NCI-H1930 (cell line): ENCODE data around the gene SMIM7.
A peak's percentile ranks its signal among the peaks of the same experiment; 100 is the strongest.
"Not testable (repeated sequence)": the region's sequence is repeated elsewhere in the genome, so short reads cannot be mapped to it uniquely, and the experiment has no call there.

Source experiments
- DNase-seq, 2 experiments: peaks; one replicate each; lab custom pipeline; 2025; lab: John Stamatoyannopoulos, UW

Gene SMIM7

DNA sequence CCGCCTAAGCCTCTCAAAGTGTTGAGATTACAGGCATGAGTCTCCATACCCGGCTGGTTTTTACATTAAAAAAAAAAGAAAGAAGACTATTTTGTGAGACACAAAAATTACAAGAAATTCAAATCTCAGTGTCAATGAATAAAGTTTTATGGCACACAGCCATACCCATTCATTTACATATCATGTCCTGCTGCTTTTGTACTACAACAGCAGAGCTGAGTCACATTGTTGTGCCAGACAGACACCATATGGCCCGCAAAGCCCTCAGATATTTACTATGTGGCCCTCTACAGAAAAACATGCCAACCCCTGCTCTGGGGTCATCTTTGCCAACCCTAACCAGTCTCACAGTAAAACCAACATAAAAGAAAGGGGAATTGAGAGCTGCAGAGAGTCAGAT is 5.3 kb downstream of the SMIM7 start:
- no peak for DNase-seq

DNA sequence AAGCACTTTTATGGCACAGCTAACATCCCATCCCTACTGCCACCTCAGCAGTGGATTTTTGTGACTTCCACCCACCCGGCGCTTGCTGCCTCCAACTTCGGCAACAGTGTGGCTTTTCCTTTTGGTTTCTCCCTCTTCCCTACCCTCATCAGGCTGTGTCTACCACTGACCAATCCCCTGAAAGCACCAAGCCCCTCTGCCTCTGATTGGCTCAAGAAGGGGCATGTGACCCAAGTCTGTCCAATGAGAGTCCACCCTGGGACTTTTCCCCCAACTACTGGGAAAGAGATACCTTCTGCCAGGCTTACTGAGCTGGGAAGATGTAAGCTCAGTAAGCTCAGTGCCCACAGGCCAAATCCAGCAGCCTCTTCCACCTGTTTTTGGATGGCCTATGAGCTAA is 5.8 kb downstream of the SMIM7 start:
- DNase-seq = no peak

DNA sequence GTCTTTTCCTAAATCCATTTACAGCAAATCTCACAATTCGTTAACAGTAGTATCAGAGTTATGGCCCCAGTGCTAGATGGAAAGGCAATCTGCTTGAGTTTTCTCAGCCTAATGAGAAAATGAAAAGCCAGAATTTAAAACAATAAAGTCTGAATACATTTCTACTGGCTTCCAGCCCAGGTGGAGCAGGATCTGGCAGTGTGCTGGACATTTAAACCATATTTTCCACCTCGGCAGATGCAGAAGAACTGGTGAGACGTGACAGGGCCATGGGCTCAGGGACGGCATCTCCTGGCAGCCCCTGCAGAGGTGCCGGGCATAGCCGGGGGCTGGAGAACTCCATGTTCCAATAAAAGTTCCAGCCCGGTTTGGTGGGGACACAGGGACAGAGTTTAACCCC is 7.1 kb downstream of the SMIM7 start:
- DNase-seq = no peak

DNA sequence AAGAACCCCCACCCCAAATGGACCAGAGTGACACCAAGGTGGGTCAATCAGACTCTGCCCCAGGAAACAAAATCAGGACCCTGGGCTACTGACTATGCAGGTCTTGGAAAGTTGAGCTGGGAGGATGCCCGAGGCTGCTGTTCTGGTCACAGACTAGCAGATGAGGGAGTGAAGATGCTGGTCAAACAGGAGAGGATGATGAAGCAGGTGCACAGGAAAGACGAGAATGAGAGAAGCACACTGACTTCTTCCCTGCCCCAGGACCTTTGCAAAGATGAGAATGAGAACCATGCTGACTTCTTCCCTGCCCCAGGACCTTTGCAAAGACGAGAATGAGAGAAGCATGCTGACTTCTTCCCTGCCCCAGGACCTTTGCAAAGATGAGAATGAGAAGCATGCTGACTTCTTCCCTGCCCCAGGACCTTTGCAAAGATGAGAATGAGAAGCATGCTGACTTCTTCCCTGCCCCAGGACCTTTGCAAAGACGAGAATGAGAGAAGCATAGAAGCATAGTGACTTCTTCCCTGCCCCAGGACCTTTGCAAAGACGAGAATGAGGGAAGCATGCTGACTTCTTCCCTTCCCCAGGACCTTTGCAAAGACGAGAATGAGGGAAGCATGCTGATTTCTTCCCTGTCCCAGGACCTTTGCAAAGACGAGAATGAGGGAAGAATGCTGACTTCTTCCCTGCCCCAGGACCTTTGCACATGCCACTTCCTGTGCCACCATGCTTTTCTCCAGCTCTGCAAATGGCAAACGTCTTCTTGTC is 8.3 kb downstream of the SMIM7 start:
- DNase-seq = not testable (repeated sequence)

DNA sequence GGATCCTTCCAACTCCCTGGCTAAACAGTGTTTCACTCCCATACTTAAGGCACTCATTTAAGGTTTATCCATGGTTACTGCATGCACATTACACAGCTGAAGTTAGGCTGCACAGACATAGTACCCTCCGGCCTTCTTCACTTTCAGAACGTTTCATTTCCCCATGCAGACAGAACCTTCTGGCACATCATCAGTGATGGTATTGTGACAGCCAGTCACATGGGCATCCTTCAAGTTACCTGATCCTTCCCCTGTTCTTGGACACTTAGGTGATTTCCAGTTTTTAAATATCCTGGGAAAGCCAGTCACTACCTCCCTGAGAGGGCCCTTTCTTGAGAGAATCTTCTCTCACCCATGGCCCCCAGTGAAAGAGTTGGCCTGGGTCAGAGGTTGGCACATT is 9.1 kb downstream of the SMIM7 start:
- no peak for DNase-seq

DNA sequence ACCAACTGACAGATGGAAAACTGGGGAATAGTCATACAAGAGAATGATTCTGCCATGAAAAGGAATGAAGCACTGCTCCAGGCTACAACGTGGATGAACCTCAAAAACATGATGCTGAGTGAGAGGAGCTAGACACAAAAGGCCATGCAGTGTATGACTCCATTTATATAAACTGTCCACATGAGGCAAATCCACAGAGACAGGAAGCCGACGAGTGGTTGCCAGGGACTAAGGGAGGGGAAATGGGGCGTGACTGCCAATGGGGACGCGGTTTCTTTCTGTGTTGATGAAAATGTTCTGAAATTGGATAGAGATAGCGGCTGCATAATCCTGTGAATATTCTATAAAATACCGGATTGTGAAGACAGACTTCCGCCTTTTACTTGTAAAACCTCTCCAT is 10.2 kb downstream of the SMIM7 start:
- no peak for DNase-seq

DNA sequence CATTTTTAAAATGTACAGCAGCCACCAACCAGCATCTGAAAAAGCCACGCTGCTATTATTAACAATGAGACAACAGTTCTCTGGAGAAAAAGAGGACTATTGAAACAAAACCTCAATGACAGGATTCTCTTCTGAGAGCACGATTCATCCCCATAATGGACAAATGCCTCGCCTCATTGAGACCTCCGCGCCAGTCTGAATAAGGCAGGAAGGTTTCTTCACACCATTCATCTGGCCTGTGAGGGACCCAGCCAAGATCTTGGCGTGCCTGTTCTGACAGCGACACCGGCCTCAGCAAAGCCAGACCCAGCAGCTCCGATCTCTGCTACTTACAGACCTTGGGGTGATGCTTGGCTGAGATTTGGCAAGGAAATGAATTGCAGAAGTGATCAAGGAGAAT is 14.8 kb downstream of the SMIM7 start:
- no peak for DNase-seq

DNA sequence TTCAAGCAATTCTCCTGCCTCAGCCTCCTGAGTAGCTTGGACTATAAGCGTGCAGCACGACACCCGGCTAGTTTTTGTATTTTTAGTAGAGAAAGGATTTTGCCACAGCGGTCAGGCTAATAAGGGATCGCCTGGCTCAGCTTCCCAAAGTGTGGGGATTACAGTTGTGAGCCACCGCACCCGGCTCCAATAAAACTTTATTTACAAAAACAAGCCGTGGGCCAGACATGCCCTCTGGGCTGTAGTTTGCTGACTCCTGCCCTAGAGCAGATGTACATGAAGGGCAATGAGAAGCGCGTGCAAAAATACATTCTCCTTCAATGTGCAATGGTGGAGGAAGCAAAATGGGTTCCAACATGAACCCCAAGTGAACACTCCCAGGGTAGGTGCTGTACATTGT is 18.2 kb downstream of the SMIM7 start:
- no peak for DNase-seq

DNA sequence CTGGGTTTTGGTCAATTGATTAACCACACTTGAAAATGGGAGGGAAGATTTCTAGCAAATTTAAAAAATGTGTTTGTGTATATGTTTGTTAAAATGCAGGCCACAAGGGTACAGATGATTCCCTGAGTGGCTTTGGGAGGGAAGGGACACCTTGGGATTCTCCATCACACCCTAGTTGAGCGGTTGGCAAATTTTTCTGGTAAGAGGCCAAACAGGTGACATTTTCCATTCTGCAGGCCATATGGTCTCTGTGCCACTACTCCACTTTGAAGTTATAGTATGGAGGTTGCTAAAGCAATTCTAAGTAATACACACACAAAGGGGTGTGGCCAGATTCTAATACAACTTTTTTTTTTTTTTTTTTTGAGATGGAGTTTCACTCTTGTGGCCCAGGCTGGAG is 19.0 kb downstream of the SMIM7 start:
- no peak for DNase-seq

DNA sequence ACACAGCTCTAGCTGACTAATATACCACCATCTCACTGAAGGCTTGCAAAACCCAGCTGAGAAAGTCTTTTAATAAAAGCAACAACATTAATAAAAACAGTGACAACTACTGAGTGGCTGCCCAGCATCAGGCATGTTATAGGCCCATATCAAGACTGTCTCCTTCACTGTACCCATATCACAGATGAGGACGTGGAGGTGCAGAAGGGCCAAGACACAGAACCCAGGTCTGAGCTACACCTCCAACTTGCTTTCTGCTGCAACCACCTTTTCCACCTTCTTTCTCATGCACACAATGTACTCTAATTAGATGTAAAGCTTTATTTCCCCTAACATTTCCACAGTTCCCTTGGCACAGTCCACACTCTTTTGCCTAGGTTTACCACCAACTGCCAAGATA is 21.3 kb downstream of the SMIM7 start:
- DNase-seq = no peak

DNA sequence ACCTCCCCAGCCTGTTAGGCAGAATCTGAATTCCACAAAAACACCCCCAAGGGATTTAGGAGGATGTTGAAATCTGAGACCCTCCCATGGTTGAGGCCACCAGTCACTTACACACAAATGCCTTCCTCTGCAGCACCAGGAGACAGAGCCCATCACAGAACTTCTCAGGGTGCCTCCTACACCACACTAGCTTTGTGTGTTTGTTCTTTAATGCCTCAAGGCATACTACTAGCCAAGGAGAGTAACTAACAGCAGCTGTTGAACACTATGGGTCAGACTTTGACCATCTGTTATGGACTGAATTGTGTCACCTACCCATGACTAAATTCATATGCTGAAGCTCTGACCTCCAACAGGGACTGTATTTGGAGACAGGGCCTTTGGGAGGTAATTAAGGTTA is 22.4 kb downstream of the SMIM7 start:
- DNase-seq = no peak

DNA sequence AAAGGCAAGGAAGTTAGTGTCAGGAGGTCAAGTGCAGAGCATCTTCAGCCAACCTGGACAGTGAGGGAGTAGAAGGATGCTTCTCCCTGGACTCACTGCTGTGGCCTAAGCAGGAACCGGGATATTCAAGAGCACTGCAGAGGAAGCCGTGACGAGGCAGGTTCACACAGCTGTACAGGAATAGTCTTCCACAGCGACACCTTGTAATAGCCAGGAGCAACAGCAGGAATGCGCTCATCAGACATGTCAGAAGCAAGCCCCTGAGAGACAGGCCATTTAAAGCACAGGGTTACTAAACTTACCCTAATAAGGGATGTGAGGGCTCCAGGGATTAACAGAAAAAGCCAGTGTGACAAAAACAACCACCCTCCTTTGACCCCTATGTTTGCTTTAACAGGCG is 28.5 kb downstream of the SMIM7 start:
- DNase-seq = no peak

DNA sequence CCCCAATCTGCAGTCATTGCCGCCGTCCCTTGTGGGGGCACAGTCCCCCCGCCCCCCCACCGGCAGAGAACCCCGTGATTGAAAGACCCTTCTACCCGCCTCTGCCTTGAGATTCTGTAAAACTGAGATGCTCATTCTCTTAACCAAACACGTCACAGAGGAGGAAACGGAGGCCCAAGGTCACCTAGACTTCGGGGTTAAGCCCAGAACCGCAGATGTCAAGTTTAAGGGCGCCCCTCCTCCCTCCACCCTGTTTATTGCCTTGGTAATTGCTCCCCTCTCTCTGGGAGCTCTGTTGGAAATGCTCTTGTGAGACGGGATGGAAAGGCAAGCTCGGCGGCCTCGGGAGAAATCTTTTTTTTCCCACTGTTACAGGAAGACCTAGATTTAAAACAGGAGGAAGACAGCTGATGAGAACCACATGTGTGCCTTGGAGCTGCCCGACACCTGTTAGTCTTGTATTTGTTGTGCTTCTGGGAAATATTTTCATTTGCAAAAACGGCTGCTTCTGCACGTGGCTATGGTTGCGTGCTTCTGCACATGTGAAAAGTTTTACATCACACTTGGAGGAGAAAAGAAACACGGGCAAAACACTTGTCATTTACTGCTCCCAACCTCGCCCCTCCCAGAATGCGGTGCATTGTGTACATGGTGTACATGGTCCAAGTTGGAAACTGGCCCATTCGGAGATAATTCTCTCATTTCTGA is 30.8 kb downstream of the SMIM7 start:
- no peak for DNase-seq

DNA sequence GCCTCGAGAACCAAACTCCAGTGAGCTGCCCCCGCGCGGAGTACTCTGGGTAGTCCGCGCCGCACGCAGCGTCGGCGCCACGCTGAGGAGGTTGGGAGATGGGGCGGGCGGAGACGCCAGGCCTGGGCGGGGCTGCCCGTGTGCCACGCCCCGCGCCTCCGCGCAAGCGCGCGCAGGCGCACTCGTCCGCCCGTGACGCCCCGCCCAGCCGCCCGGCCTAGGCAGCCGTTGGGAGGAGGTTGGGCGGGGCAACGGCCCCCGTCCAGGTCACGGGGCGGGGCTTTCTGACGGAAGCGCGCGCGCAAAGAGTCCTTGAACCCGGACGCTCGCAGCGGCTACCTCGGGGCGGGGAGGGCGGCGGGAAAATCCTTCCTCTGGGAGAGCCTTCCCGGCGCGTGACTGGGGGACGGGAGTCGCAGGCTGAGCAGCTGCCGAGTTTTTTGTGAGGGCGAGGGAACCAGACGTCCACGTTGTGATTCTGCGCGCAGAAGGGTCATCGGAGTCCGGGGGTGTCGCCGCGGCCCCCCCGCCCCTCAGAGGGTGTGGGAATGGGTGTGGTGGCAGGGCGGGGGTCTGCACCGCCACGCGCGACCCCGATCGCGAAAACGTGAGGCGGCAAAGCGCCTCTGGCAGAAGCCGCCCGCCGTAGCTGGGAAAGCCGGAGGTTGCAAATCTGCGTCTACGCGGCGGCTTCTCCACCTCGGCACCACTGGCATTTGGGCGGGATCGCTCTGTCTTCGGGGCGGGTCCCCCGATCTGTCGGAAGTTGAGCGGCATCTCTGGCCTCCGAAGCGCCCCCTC is 31.6 kb downstream of the SMIM7 start, which contains the start of gene MED26:
TSS of gene MED26 (minus strand) at position 22 of the 801 bp plus-strand sequence. CDS start 261 bp downstream, outside the sequence.
- DNase-seq = peak; percentile 86 to 92

DNA sequence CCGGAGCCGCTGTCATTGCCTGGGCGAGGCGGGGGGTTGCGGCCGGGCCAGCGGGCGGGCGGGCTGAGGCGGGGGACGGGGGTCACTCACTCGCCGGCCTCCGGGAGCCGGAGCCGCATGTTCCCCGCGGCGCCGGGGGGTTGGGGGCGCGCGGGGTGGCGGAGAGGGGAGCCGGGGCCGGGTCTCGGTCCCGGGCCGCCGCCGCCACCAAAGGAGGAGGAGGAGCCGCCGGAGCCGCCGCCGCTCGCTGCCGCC is 32.1 kb downstream of the SMIM7 start:
- DNase-seq = no peak

DNA sequence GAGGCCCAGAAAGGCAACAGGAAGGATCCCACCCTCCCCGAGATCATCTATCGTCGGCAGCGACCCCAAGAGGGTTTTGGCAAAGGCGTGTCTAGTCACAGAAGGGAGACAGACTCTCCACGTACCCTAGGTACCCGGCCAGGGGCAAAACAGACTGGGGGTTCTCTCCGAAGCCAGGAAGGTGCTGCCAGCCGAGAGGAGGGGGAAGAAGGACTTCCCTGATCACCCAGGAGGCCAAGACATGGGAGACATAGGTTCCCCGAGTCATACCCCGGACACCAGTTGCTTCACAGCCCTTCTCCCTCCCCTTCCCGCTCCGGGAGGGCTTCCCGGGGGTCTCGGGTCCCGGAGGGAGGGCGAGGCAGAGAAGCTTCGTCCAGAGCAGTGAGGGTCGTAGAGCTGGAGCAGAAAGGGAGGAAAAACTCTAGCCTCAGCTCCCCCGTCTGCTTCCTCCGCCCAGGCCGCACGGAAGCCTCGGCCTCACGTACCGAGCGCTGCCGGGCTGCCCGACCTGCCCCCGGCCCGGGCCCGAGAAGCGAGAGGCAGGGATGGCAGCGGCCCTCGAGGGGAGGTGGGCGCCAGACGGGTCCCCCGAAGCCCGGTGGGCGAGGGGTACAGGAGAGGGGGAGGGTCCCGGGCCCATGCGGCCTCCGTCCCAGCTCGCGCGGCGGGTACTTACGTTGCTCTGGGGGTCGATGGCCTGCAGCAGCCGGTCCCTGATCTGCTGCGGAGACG is 32.6 kb downstream of the SMIM7 start:
- no peak for DNase-seq

DNA sequence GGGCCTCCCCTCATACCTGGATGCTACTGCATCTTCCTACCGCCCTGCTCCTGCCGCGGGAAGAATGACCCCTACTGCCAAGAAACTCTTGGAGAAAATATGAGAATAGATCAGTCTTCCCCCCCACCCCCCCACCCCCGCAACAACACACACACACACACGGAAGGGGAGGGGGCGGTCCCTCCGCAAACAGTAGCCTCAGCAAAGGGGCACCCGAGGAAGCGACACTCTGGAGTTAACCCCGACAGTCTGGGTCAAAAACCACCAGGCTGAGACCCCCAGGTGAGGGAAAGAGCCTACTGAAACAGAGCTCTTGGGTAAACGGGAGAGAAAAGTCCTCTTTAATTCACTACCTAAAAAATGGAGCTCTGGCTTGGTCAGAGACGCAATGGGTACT is 33.1 kb downstream of the SMIM7 start:
- DNase-seq = no peak

DNA sequence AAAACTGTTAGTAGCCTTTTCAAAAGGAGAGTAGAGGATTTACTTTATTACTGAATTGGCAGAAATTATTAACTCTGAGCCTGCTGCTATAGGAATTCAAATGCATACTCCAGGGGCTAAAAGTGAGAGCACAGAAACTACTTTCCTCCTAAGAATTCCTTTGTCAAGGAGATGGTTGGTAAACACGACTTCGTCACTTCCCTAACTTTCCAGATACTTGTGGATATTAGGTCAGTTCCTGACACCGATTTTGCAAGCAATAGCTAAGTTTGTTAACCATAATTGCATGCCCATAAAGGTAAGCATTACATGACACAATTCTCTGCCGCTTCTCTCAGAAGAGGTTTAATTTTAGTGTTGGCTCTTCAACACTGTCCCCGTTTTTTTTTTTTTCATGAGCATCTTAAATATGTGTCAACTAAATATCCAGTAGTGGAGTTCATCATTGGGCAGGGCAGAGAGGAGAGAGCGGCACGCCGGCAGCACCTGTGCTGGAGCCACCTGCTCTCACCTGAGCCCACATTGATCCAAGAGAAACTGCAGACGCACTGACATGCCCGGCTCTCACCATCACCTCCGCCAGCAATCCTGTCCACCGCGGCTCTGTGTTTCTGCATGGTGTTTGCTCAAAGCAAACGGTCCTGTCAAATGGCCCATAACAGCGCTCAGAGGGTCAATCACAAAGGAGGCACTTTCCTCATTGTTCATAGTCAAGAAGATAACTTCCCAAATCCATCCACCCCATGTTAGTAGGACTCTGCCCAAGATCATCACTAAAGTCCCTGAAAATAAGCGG is 34.6 kb downstream of the SMIM7 start:
- no peak for DNase-seq

DNA sequence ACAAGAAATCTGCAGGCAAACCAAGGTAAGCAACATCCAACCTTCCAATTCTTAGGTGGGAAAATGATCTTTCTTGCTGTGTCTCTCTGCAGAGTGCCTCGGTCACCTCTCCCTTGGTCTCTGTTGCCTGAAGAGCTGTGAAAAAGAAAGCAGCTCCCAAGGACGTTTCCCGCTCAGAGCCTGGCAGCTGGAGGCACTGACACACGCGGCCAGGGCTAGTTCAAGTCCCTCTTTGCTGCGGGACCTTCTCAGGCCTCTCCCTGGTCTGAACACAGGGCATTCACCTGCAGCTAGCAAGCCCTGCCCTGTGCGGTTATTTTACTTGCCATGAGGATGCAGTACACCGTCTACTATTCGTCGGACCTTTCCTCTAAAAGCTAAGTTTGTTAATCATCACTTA is 35.7 kb downstream of the SMIM7 start:
- DNase-seq = no peak

DNA sequence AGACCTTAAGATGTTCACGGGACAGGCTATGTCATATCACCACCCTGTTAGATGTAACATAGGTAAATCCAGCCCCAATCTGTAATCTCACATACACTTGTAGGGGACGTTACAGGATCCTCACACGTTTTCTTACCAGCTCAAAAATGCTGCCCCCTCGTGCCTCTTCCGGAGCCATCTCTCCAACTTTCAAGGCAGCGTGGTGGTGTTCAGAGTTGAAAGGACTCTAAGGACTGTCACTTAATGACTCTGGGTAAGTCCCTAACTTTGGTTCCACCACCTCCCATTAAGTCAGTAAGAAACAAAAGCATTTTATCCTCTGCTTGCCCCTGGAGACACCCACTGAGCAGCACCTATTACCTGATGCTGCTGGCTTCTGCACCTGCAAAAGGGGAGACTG is 36.4 kb downstream of the SMIM7 start:
- DNase-seq = no peak

DNA sequence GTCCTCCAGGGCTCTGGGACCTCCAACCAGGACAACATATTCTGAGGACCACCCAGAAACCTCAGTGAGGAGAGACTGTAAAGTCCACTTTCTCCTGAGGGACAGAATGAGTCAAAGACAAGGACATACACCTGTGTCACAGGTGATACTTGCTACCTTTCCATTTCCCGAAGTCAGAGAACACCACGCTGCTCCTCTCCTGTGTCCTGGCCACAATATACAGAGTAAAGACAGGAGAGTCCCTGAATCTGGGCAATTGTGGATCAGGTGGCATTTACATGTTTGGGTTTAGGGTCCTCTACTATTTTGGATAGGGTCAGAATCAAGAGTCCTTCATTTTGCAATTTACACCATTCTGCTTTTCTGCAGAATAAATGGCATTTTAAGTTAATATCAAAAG is 36.9 kb downstream of the SMIM7 start:
- no peak for DNase-seq
